AG08395 (cell line): ENCODE measurements around the gene PSD4.

ENCODE experiments used
- DNase-seq: peaks from one replicate; pipeline ENCODE4 v3.0.0; 2012; ENCODE audit warnings: mixed read lengths, low spot score

PSD4 gene

GRCh38 chr2:113223813-113224212, 50.0 kb downstream of the PSD4 start:
- DNase-seq: no peak

- no peak for DNase-seq
These were observed 51.0 kb downstream of the PSD4 start for GRCh38 chr2:113224647-113225236.

DNA sequence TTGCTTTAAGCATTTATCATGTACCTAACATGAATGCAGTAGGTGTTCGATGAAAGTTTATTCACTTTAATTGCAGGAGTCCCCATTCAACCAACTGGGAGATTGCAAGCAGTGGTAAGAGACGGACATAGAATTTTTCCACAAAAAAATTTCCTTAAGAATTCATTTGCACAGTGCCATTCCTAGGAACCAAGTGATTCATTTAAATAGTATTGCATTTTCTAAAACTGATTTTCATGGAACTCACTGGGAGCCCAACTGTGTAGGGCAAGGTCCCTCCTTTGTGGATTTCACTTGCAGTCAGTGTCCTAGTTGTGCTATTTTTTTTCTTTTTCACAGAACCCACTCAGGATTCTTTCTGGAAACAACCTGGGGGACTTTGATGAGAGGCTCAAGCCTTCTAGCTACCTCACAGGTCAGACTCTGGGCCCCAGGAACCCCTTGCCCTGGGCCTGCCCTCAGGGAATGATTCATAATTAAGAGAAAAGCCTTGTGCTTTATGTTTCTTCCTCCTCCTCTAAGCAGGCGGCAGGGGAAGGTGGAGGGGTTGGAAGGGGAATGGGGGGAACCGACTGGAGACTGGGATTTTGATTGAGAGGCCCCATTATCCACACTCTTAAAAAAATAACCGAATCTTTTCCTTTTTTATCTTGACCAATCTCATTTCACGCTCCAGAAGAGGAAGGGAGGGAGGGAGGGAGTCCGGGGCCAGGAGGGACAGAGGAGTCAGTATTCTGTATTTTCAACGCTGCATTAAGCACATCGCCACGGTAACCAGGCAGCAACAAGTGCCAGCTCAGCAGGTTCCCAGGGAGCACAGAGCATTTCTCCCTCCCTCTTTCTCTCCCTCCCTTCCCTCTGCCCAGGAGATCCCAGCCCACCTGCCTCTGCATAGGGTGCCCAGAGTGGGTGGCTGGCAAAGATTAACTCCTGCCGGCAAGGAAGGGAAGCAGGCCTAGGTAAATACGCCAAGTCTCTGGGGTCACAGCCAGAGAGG, 51.8 kb downstream of the PSD4 start:
- no peak for DNase-seq

- DNase-seq: no peak
These were observed 52.7 kb downstream of the PSD4 start for GRCh38 chr2:113226462-113226861.

DNA sequence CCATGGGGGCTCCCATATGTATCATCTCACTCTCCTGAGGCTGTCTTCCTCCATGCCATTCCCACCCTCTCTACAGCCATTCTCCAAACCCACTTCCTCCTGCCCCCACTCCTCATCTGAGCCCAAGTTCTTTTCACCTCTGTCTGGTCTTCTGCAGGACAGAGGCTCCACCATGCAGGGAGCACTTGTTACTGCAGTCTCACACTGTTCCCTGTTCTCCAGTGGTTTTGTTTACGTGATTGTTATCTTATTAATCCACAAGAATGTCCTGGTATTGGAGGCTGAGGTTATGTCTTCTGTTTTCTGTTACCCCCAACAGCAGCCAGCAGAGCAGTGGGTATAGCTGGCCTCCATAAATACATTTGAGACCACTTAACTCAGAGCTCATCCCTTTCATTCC, 53.5 kb downstream of the PSD4 start:
- DNase-seq: no peak

- DNase-seq: no peak
These were observed 53.9 kb downstream of the PSD4 start for GRCh38 chr2:113227698-113228097.

GRCh38 chr2:113228351-113228750, 54.6 kb downstream of the PSD4 start:
- no peak for DNase-seq

GRCh38 chr2:113228991-113229716, 55.4 kb downstream of the PSD4 start:
- DNase-seq: no peak

DNA sequence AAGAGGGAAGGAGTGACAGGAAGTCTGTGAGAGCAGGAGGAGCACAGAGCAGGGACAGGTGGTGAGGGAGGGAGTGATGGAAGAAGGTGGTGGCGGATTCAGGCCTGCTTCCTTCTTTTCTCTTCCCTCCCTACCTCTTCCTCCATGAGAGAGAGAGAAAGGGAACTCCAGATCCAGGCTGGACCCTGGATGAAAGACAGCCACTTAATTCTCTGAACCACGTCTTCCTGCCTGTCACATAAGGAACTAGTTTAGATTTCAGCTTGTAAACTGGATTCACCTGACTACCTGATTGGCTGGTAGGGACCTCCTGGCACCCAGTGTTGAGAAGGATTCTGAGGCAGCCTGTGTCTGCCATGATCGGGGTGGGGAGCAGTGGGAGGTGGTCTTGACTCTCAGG, 56.0 kb downstream of the PSD4 start:
- DNase-seq: no peak

DNA sequence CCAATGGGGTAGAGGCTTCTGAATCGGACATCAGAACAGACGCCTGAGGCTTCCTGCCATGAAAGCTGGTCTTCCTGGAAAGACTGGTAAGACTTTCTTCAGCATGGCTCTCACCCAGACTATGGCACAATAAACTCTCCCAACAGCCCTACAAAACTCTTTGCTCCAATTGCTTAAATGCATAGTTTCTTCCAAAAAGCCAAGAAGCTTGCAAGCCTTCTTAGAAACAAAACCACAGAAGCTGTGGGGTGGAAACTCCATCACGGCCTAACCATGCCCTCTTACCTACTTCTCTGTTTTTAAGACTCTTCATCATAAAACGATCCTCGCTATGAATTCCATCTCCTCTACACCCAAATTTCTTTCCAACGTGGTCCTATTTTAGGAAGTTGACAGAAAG, 56.8 kb downstream of the PSD4 start:
- no peak for DNase-seq

DNA sequence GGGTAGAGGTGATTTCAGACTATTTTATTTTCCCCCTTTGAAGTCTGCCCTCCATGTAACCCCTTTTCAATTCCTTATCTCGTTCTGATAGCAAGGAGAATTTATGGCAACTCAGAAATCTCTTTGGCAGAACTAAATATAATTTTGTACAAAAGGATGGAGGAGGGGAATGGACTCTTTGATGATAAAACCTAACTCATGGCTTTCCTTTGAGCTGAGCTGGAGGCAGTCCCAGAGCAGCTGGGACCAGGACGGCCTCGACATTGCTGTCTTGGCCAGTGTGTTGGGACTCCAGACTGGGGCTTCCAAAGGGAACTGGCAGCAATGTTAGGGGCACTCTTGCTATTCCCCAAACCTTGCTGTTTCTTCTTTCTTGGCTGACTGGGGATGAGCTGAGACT, 57.3 kb downstream of the PSD4 start:
- DNase-seq: no peak

DNA sequence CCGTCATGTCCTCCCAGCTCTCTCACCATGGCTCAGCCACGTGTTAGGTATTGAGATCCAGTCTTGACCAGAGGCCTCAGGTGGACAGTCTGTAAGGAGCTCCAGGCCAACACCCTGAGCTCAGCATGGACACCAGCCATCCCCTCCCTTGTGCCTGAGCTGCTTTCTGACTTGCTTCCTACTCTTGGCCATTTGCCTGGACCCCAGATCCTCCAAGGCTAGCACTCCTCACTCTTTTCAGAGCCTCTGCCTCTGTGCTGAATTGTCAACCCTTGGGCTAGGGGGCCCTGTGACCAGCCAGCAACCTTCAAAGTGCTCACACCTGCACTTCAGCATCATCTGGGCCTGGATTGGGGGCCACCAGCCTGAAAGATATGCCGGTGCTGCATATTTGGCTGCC, 58.4 kb downstream of the PSD4 start:
- no peak for DNase-seq

GRCh38 chr2:113232740-113233139, 59.0 kb downstream of the PSD4 start:
- no peak for DNase-seq

DNA sequence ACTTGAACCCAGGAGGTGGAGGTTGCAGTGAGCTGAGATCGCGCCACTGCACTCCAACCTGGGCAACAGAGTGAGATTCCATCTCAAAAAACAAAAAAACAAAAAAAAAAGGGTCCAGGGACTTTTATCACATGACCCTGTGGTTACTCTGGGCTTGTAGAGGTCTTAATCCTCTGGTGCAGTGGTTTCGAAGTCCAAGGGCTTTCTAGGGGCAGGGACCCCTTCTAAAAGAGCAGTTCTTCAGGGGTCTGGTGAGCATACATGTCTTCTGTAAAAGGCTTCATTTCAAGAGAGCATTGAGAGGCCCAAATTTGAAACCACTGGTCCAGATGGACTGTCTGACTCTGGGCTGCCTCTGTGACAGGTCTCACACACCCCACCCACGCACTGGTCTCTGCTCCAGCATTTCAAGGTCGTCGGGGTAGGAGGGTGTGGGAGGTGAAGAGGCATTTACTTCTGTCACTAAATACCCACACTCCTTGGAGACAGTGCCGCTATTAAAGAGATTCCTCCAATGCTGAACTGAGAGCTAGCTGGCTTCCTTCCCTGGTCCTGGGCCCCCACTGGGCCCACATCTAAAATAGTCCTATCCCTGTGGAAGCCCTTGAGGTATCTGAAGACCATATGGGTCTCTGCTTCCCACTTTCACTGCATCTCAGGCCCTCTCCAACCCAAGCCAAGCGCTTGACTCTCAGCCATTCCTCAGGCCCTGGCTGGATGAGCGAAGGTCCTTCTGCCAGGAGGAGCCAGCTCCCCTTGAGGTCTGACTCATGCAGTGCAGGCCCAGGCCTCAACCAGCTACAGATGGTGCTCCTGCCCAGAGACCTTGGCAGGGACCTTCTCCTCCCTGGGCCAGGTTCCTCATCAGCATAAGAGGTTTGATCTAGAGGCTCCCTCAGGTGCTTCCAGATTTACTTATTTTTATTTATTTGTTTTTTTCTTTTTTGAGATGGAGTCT, 60.1 kb downstream of the PSD4 start:
- DNase-seq: peak; percentile 48

GRCh38 chr2:113234721-113235346, 61.1 kb downstream of the PSD4 start:
- no peak for DNase-seq

- DNase-seq: peak; percentile 44
These were observed 61.8 kb downstream of the PSD4 start for GRCh38 chr2:113235347-113236226.

DNA sequence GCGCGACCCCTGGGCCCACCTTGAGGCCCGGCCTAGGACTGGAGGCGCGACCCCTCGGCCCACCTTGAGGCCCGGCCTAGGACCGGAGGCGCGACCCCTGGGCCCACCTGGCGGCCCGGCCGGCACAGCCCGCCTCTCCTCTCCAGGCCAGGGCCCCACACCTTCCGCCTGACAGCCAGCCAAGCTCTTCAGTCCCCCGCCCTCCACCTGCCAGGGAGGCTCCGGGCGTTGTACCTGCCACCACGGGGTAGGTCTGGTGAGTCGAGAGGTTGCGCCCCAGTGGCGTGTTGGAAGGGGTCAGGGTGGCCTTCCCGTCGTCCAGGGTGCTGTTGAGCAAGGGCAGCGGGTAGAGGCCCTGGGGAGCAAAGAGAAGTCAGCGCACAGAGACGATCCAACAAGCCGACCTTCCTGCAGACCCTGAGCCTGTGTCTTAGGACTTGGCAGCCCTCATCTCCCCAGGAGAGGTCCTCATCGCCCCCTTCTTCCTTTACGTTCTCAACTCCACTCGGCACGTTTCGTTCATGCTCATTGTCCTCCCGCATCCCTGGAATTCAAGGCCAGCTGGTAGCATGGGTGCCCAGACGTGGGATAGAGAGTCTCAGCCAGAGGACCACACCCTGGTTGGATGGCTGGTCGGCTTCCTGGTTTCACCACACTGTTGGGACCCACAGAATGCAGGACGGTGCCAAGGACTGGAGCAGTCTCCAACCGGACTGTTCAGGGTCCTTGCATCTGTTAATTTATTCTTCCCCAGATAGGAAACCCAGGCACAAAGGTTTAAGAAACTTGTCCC, 62.8 kb downstream of the PSD4 start:
- DNase-seq: no peak

DNA sequence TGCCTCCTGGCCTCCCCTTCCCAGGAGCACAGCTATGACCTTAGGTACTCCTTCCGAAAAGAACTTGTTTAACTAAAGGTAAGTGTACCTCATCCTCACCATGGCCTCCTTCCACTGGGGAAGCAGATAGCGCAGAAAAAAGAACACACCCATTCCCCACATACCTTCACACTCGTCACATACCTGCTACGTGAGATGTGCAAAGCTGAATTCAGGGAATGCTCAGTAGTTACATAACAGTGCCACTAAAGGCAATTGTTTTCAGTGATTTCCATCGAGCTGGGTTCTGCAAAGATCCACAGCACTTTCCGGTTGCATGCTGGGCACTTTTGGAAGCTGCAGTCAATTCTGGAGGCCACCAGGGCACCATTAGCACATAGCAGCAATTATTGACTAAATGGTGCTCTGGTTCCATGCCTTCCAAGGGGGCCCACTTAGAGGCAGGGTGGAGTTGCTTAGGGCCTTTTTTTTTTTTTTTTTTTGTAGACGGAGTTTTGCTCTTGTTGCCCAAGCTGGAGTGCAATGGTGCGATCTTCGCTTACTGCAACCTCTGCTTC, 63.9 kb downstream of the PSD4 start:
- no peak for DNase-seq
